Measurements from ENCODE around the gene MAPK9. TPM values are rescaled to one million over a fixed set of nuclear protein-coding genes. Genes with fewer than 3 reads are reported as not detected.

The MAPK9 gene
- polyA plus RNA-seq, 3 donors, result 9.7 to 19.6 (median 16.2) TPM

- H3K9me3 Mint-ChIP-seq, result peaks cover 0 to 10% (median 3%) of the 10 kb centered on the region in 7 donors
- intact Hi-C loops (cut with micrococcal nuclease), result no loop called here
Observed at GRCh38 chr5:180204276-180204819, 87.5 kb downstream of the MAPK9 start.

GRCh38 chr5:180202939-180203573, 88.8 kb downstream of the MAPK9 start:
- Histone ChIP-seq H3K79me2 (ENCODE audit: insufficient read depth, low read length) (no peaks in the 10 kb centered on the region), H4K20me1 (ENCODE audit: insufficient read depth, low read length) (no peaks in the 10 kb centered on the region), H3K4me1 (ENCODE audit: control insufficient read depth in 1 of 2, insufficient read depth in 2 of 2, low read length in 2 of 2) (no peaks in the 10 kb centered on the region), H3K27me3 (ENCODE audit: control insufficient read depth in 2 of 2, insufficient read depth in 2 of 2, low read length in 2 of 2) (peaks cover 0 to 16% of the 10 kb centered on the region in 2 donors), H3K9ac (ENCODE audit: insufficient read depth, low read length, poor library complexity, severe bottlenecking) (no peak overlapping the region), H3K27ac (ENCODE audit: low read depth in 1 of 2, low read length in 2 of 2) (no peak overlapping the region), H3K4me2 (replicated peaks; ENCODE audit: extremely low read depth, low read length, poor library complexity, severe bottlenecking) (no peak overlapping the region), H2AFZ (ENCODE audit: insufficient read depth, low read depth, low read length, poor library complexity, severe bottlenecking) (no peak overlapping the region), H3K36me3 (replicated peaks in 1 of 2; ENCODE audit: control insufficient read depth in 1 of 2, insufficient read depth in 2 of 2, low read length in 2 of 2) (no peaks in the 10 kb centered on the region), H3K4me3 (replicated peaks in 1 of 3; ENCODE audit: low read depth in 2 of 3, low read length in 3 of 3) (no peak overlapping the region), H3K9me3 (replicated peaks in 1 of 2; ENCODE audit: control insufficient read depth in 1 of 2, insufficient read depth in 1 of 2, low read length in 2 of 2) (no peaks in the 10 kb centered on the region)
- no peak for DNase-seq
- intact Hi-C loops (cut with micrococcal nuclease), result no loop called here
- no peak for TF ChIP-seq CTCF (IDR thresholded peaks at IDR 0.05)
- peaks cover under 1 to 3% of the 10 kb centered on the region in 2 donors for H3K36me3 Mint-ChIP-seq
- H3K9me3 Mint-ChIP-seq, result peaks cover 0 to 5% (median 3%) of the 10 kb centered on the region in 7 donors
- 94% methylated on average over 2 of the region's 8 CpGs for WGBS (ENCODE audit: insufficient coverage)
- H3K4me3 Mint-ChIP-seq, result no peak overlapping the region
- H3K27me3 Mint-ChIP-seq (ENCODE audit: low read depth in 3 of 3), result peaks cover 20 to 28% (median 24%) of the 10 kb centered on the region in 3 donors
- H3K27ac Mint-ChIP-seq, result no peak overlapping the region
- H3K4me1 Mint-ChIP-seq, result peaks cover under 1% of the 10 kb centered on the region

More at GRCh38 chr5:180204276-180204819, 87.5 kb downstream of the MAPK9 start:
- H3K9ac ChIP-seq (ENCODE audit: insufficient read depth, low read length, poor library complexity, severe bottlenecking), result no peak overlapping the region
- TF ChIP-seq CTCF (IDR thresholded peaks at IDR 0.05), result no peak
- H3K4me1 Mint-ChIP-seq, result peaks cover 6% of the 10 kb centered on the region
- no peak overlapping the region for H3K4me2 ChIP-seq (replicated peaks; ENCODE audit: extremely low read depth, low read length, poor library complexity, severe bottlenecking)
- H3K27me3 Mint-ChIP-seq (ENCODE audit: low read depth in 3 of 3), result peaks cover 22 to 36% (median 30%) of the 10 kb centered on the region in 3 donors
- peaks cover 5 to 8% of the 10 kb centered on the region in 2 donors for H3K4me1 ChIP-seq (ENCODE audit: control insufficient read depth in 1 of 2, insufficient read depth in 2 of 2, low read length in 2 of 2)
- peaks cover 5 to 23% of the 10 kb centered on the region in 2 donors for H3K27me3 ChIP-seq (ENCODE audit: control insufficient read depth in 2 of 2, insufficient read depth in 2 of 2, low read length in 2 of 2)
- H3K36me3 Mint-ChIP-seq, result peaks cover 5 to 7% of the 10 kb centered on the region in 2 donors
- no peaks in the 10 kb centered on the region for H3K36me3 ChIP-seq (replicated peaks in 1 of 2; ENCODE audit: control insufficient read depth in 1 of 2, insufficient read depth in 2 of 2, low read length in 2 of 2)
- H2AFZ ChIP-seq (ENCODE audit: insufficient read depth, low read depth, low read length, poor library complexity, severe bottlenecking), result no peak overlapping the region
- H3K79me2 ChIP-seq (ENCODE audit: insufficient read depth, low read length), result no peaks in the 10 kb centered on the region
- no peak overlapping the region for H3K4me3 Mint-ChIP-seq
- H3K4me3 ChIP-seq (replicated peaks in 1 of 3; ENCODE audit: low read depth in 2 of 3, low read length in 3 of 3), result no peak overlapping the region
- H3K9me3 ChIP-seq (replicated peaks in 1 of 2; ENCODE audit: control insufficient read depth in 1 of 2, insufficient read depth in 1 of 2, low read length in 2 of 2), result no peaks in the 10 kb centered on the region
- DNase-seq, result no peak
- no peak overlapping the region for H3K27ac Mint-ChIP-seq
- H3K27ac ChIP-seq (ENCODE audit: low read depth in 1 of 2, low read length in 2 of 2), result no peak overlapping the region
- WGBS (ENCODE audit: insufficient coverage), result no CpG with 5 or more reads among the region's 1 CpG
- H4K20me1 ChIP-seq (ENCODE audit: insufficient read depth, low read length), result no peaks in the 10 kb centered on the region

Measured in CD14-positive monocyte (primary cell).